ENCODE results near the gene NKRF.

The NKRF gene

DNA sequence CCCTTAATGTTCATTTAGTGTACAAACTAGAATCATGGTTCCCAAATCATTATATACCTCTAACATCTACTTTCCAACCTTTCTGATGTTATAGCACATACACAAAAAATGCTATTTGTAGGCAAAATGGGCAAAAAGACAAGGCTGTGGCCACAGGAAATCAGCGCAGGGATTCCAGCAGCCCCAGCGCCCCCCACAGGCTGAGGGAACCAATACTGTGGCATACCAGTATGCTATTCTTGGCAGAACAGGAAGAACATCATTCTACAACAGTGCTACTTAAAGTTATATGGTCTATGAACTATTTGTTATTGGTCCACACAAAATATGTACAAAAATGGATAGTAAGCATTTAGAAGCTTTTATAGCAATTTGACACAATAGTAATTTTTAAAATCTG is 66.4 kb downstream of the NKRF start:
- H3K4me3 ChIP-seq (ENCODE audit: low read depth, low read length), result no peak overlapping the region
- DNase-seq (ENCODE audit: low read depth), result no peak
